Measurements from ENCODE around the gene IFT43.

GRCh38 chr14:76112889-76113624, 127.5 kb downstream of the IFT43 start:
- no peak for TF ChIP-seq SPI1 (IDR thresholded peaks at IDR 0.05; ENCODE audit: low read depth, low read length)
- no peak for TF ChIP-seq POLR2AphosphoS5 (IDR thresholded peaks at IDR 0.05; ENCODE audit: low read depth, low read length)
- TF ChIP-seq TAF1 (IDR thresholded peaks at IDR 0.05; ENCODE audit: low read depth, low read length) = no peak
- TF ChIP-seq POLR2A (IDR thresholded peaks at IDR 0.05; ENCODE audit: low read depth, low read length) = no peak
- no peak for TF ChIP-seq PAX5 (IDR thresholded peaks at IDR 0.05; ENCODE audit: insufficient read depth, low read length, severe bottlenecking)
